ENCODE data around the gene NXN.
"Not testable (repeated sequence)": the region's sequence is repeated elsewhere in the genome, so short reads cannot be mapped to it uniquely, and the experiment has no call there.

Gene NXN

DNA sequence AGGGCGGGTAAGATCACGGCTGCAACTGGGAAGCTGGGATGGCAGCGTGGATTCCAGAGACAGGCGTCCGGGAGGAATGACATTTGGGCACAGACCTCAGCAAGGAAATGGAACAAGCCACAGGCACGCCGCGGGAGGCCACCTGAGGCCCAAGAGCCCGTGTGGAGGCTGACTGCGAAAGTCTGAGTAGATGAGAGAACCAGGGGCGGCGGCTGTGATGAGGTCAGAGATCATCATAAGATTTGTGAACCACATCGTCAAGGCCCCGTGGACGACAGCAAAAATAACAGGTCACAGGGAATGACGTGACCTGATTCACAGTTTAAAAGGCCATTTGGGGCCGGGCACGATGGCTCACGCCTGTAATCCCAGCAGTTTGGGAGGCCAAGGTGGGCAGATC is 149.2 kb downstream of the NXN start:
- no peak for DNase-seq (ENCODE audit: low spot score)

DNA sequence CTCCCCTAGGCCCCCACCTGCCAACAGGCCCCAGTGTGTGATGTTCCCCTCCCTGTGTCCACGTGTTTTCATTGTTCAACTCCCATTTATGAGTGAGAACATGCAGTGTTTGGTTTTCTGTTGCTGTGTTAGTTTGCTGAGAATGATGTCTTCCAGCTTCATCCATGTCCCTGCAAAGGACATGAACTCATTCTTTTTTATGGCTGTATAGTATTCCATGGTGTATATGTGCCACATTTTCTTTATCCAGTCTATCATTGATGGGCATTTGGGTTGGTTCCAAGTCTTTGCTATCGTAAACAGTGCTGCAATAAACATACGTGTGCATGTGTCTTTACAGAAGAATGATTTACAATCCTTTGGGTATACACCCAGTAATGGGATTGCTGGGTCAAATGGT is 150.0 kb downstream of the NXN start:
- DNase-seq (ENCODE audit: low spot score), result not testable (repeated sequence)

GRCh38 chr17:828761-829160 is 150.8 kb downstream of the NXN start:
- DNase-seq (ENCODE audit: low spot score), result no peak

DNA sequence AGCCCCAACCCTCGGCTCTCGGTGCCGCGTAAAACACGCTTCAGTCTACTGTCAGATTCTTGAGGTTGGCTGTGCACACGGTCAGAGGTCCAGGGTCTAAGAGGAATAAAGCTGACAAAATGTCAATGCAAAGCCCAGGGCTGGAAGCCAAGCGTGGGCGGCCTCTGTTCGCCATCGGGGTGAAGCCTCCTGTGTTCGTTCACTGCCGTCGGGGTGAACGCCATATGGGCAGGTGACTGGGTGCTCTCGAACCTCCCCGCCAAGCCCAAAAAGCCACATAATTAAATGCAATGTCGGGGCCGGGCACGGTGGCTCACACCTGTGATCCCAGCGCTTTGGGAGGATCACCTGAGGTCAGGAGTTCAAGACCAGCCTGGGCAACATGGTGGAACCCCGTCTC is 152.8 kb downstream of the NXN start:
- no peak for DNase-seq (ENCODE audit: low spot score)

GRCh38 chr17:825216-825615 is 154.4 kb downstream of the NXN start:
- DNase-seq (ENCODE audit: low spot score), result no peak

- DNase-seq (ENCODE audit: low spot score), result no peak
Observed at GRCh38 chr17:824378-824777, 155.2 kb downstream of the NXN start.

GRCh38 chr17:823501-823902 is 156.1 kb downstream of the NXN start:
- no peak for DNase-seq (ENCODE audit: low spot score)

- no peak for DNase-seq (ENCODE audit: low spot score)
Observed at GRCh38 chr17:819251-819650, 160.3 kb downstream of the NXN start.

DNA sequence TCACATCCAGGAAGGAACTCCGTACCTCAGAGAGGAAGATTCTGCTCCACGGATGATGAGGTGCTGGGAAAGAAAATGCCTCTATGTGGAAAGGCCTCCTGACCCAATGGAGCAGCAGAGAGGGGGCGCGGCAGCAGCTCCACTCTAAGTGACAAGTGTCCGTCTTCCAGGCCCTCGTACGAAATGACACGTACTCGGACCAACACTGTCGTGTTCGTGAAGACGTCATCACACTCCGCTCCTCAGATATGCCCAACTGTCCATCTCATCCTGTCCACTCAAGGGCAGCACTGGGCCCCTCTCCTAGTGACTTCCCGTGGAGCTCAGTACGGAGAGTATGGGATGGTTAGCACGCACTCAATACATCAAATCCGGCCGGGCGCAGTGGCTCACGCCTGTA is 165.2 kb downstream of the NXN start:
- DNase-seq (ENCODE audit: low spot score), result no peak

GRCh38 chr17:812638-813204 is 166.9 kb downstream of the NXN start:
- no peak for DNase-seq (ENCODE audit: low spot score)

DNA sequence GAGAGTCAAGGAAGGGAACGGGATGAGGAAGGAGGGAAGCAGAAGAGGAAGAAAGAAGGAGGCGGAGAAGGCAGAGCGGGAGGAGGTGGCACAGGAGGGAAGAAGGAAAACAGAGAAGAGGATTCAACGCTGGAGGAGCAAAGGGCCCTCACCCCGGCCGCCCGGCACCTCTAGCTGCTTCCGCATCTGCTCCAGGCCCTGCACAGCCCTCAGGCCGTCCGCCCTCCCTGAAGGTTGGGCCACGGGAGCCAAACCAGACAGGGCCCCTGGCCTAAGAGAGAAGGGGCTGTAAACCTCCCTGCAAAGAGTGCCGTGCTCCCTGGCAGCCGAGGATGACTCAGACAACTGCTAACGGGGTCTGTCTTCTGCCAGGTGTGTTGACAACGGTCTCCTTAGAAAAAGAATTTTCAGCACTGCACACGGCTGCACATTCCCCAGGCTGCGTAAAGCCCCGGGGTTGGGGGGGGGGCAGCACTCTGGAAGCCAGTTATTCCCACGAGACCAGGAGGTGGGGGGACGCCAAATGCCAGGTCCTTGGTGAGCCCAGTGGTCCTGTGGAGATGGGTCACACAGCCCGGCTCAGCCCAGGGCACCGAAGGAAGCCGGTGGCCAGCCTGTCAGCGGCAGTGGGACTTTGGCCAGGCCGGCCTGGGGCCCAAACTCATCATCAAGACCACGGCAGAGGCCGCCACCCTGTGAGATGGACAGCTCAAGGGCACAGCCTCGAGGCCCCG is 168.4 kb downstream of the NXN start:
- DNase-seq (ENCODE audit: low spot score), result no peak

GRCh38 chr17:807523-808294 is 171.9 kb downstream of the NXN start:
- no peak for DNase-seq (ENCODE audit: low spot score)

DNA sequence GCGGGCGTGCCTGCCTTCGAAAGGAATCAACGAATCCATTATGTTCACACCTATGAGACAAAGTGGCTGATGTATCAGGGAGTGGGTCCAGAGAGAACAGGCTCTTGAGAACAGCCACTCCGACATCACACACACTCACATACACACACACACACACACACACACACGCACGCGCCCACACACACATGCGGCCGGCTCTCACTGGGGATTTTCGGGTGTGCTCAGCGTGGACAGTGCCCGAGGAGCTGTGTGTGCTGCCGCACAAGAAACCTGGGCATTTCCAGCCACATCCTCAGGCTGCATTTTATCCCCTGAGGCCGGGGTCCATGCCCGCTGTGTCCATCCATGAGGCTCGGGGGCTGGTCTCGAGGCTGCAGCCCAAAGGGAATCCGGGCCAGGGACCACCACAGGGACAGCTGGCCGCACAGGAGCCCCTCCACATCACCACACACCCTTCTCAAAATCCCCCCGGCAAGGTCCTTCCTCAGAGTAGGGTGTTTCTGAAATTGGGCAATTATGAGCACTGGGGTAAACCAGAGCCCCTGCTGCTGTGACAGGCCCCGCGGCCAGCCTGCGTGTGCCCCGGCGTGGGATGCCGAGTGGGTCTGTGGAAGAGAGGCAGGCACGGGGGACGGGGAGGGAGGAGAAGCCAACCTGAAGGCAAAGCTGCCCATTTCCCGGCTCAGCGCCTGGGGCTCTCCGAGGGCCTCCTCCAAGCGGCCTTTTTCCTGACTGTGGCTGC is 172.6 kb downstream of the NXN start:
- no peak for DNase-seq (ENCODE audit: low spot score)

DNA sequence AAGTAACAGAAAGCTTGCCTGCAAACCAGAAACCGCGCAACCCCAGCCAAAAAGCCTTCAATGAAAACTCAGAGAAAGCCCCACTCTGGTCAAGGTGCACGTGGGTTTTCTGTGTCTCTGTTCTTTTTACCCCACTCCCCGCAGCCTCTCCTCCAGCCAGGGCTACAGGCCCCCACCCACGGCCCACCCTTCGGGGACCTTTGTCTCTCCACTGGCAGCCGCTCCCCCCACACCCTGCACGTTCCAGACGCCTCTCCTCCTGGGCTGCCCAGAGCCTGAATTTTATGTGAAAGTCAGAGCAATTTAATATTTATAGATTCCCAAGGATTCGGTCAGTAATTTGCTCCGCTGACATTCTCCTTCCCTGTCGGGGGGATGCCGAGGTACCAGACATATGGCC is 173.2 kb downstream of the NXN start:
- no peak for DNase-seq (ENCODE audit: low spot score)

DNA sequence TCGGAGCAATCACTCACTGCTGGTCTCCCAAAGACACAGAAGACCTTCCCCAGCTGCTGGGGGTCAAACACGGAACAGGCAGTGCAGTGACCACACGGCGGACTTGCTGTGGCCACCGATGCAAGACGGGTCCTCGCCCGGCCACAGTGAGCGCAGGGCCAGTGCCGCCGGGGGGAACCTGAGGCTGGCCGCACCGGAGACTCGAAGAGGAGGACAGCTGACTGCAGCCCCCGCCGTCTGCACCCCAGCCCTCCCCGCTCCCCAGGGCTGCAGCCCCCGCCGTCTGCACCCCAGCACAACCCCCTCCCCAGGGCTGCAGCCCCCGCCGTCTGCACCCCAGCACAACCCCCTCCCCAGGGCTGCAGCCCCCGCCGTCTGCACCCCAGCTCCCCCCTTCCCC is 173.7 kb downstream of the NXN start:
- DNase-seq (ENCODE audit: low spot score), result not testable (repeated sequence)

DNA sequence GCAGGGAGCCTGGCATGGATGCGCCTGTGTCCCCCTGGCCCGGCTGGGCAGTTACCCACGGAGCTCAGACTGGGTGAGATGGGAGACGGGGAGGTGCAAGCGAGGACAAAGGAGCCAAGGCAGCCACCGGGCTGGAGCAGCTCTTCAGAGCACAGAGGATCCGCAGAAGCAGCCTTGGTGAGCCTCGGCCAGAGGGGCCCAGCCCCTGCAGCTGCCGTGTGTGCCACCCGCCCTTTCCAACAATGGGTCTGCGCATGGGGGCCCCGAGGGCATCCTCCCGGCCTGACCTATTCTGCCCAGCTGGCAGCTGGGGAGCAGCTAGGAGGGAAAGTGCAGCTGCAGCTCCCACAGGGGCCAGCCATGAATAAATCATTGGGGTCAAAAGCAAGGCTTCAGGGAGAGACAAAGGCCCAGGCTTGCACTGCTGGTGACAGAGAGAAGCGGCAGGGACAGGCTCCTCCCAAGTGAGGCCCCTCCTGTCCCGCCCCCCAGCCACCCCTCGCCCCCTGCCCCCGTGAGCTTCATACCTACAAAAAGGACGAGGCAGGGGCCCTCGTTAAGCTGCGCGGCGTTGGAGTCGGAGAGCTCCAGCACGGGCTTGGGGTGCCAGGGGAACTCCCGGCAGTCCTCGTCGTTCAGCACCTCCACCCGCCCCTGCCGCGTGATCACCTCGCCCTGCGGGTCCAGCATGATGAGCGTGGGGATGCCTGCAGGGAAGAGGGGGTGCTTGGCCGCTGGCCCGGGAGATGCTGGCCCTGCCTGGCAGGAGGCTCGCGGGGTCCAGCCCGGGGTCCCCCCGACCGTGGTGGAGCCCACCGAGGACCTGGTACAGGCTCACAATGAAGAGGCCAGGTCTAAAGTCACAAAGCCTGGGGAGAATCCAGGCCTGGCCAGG is 174.8 kb downstream of the NXN start:
- DNase-seq (ENCODE audit: low spot score), result no peak

GRCh38 chr17:802901-803881 is 176.4 kb downstream of the NXN start:
- DNase-seq (ENCODE audit: low spot score), result no peak

DNA sequence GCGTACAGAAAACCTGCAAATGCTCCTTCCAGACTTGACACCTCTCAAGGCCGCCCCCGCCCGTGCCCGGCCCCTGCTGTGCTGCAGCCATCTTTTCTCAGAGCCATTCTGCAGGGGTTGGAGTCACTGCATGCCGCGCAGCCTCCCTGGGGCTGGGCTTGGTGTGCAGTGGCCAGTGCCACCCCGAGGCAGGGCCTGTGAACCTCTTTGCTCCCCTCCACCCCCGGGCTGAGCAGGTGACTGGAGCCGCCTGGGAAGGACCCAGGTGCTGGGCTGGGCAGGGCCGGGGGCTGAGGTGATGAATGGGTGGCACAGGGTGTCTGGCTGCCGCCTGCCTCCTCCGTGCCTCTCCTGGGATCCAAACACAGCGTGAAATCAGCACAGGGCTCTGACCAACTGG is 177.1 kb downstream of the NXN start:
- no peak for DNase-seq (ENCODE audit: low spot score)

- no peak for DNase-seq (ENCODE audit: low spot score)
Observed at GRCh38 chr17:801660-802059, 177.9 kb downstream of the NXN start.
